GM23248 (cell line): ENCODE data around the gene ZNF749. TPM values are rescaled to one million over a fixed set of nuclear protein-coding genes. Genes with fewer than 3 reads are reported as not detected.

Experiments
- DNase-seq: peaks from one replicate; pipeline ENCODE4 v3.0.0-alpha.2; 2015
- H2AFZ ChIP-seq: fragments of 200-600 bp; sonication (generic); 2 replicates; pipeline ENCODE4 v1.6.1; 2016; ENCODE audit warnings: antibody characterized with exemption
- H3F3A ChIP-seq: fragments of 200-600 bp; sonication (generic); 2 replicates; pipeline ENCODE4 v1.6.1; 2016; ENCODE audit warnings: mild to moderate bottlenecking, antibody characterized with exemption, mixed run types; ENCODE audit not compliant: insufficient read depth
- H3K27ac ChIP-seq: fragments of 200-600 bp; sonication (generic); 2 replicates; pipeline ENCODE4 v1.5.1; 2016; ENCODE audit warnings: mild to moderate bottlenecking
- H3K27me3 ChIP-seq: fragments of 200-600 bp; sonication (generic); replicated peaks from 2 replicates; pipeline ENCODE4 v1.6.1; 2016; ENCODE audit warnings: mild to moderate bottlenecking; ENCODE audit not compliant: insufficient read depth
- H3K36me3 ChIP-seq: fragments of 200-600 bp; sonication (generic); 2 replicates; pipeline ENCODE4 v1.6.1; 2016; ENCODE audit warnings: low read depth, mild to moderate bottlenecking
- H3K4me1 ChIP-seq: fragments of 200-600 bp; sonication (generic); 2 replicates; pipeline ENCODE4 v1.6.1; 2016; ENCODE audit warnings: mild to moderate bottlenecking; ENCODE audit not compliant: insufficient read depth
- H3K4me2 ChIP-seq: fragments of 200-600 bp; sonication (generic); one replicate; pipeline ENCODE4 v1.6.1; 2016; ENCODE audit warnings: mild to moderate bottlenecking; ENCODE audit not compliant: unreplicated experiment
- H3K4me3 ChIP-seq: fragments of 200-600 bp; sonication (generic); 2 replicates; pipeline ENCODE4 v1.5.1; 2016; ENCODE audit warnings: mild to moderate bottlenecking
- H3K79me2 ChIP-seq: fragments of 200-600 bp; sonication (generic); 2 replicates; pipeline ENCODE4 v1.6.1; 2016; ENCODE audit warnings: mild to moderate bottlenecking; ENCODE audit not compliant: insufficient read depth
- H3K9ac ChIP-seq: fragments of 200-600 bp; sonication (generic); 2 replicates; pipeline ENCODE4 v1.6.1; 2016; ENCODE audit warnings: mild to moderate bottlenecking
- H3K9me2 ChIP-seq: fragments of 200-600 bp; sonication (generic); 2 replicates; pipeline ENCODE4 v1.6.1; 2016; ENCODE audit warnings: mixed run types, mild to moderate bottlenecking, moderate library complexity; ENCODE audit not compliant: insufficient read depth
- H3K9me3 ChIP-seq: fragments of 200-600 bp; sonication (generic); one replicate; pipeline ENCODE4 v1.6.1; 2017; ENCODE audit warnings: low read depth
- H4K20me1 ChIP-seq: fragments of 200-600 bp; sonication (generic); 2 replicates; pipeline ENCODE4 v1.6.0; 2016; ENCODE audit not compliant: insufficient read depth
- EZH2 ChIP-seq: fragments of 200-600 bp; sonication (generic); IDR thresholded peaks from 2 replicates; pipeline ENCODE4 v1.6.1; 2018; ENCODE audit warnings: antibody characterized with exemption, mild to moderate bottlenecking; ENCODE audit not compliant: insufficient read depth, poor library complexity, severe bottlenecking
- EZH2phosphoT487 ChIP-seq: fragments of 200-600 bp; sonication (generic); IDR thresholded peaks from 2 replicates; pipeline ENCODE4 v1.6.1; 2018; ENCODE audit warnings: antibody characterized with exemption, moderate library complexity, mild to moderate bottlenecking, low read depth; ENCODE audit not compliant: insufficient read depth
- WGBS, 2 experiments: methylation state at CpG; one replicate each; pipeline ENCODE4 v1.1.6; 2015 to 2017; ENCODE audit warnings: low lambda C conversion rate in 2 of 2, low coverage in 1 of 2; ENCODE audit errors: missing lambda C conversion rate in 2 of 2; 5-methylcytosine and 5-hydroxymethylcytosine counted together
- in situ Hi-C: fragments of 300-500 bp; cut with MboI; formaldehyde crosslinking; loops from 2 replicates; pipeline ENCODE4 v1.15.0; 2020
- polyA plus RNA-seq: library from polyadenylated mRNA; unstranded; fragments of >200 nt; fragmentation: Nextera tagmentation; extraction: Ambion mirVana; gene quantifications from 2 replicates; pipeline ENCODE4 v1.2.1, GENCODE V29; 2016
- total RNA-seq: library from RNA; depleted of rRNA; stranded (reverse); fragments of >200 nt; shearing (Covaris generic); gene quantifications from 2 replicates; pipeline ENCODE4 v1.2.3, GENCODE V29; 2014; rRNA removed

The ZNF749 gene
- 2.4 and 3.6 TPM in 2 replicates for total RNA-seq
- polyA plus RNA-seq = 15.8 and 17.5 TPM in 2 replicates

DNA sequence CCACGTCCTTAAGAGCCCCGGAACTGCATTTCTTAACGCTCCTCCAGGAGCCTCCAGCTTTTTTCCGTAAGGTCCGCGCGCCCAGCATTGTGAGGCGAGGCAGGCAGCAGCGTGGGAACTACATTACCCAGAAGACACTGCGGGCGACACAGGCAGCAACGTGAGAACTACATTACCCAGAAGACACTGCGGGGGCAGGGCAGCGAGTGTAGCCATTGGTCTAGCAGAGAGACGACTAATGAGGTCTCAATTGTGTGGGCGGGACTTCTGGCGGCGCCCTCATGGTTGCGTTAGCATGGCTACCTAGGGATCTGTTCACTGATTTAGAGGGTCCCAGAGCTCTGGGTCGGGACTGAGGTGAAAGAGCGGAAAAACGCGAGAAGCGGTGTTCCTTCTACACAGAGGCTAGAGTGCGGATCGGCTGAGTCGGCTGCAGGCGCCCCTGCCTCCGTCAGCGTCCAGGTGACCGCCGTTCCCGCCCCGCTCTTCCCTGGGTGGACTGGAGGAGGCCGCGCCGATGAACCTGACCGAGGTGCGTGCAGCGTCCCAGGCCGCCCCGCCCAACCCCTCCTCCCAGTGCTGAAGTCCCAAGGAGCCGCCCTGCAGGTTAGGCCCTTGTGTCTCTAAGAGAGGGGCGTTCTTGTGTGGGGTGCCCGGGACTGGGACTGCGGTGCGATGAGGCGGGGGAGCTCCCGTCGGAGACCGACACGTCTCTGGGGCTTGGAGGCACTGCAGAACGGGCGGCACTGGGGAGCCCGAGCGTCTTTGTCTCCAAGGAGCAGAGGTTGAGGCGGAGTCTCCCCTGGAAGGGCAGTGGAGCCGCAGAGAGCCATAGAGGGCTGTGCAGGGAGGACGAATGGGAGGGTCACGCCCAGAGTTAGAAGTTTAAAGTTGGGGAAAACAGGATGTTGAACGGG, at the start of gene ZNF749:
Gene ZNF749 (plus strand): TSS at position 264 of the 917 bp plus-strand sequence. CDS start 254 bp downstream, at position 518.
- TF ChIP-seq EZH2 (no peak), EZH2phosphoT487 (no peak)
- Histone ChIP-seq H3K4me3 (peak within 1 kb of the TSS; percentile 81), H3K4me2 (peak within 1 kb of the TSS; percentile 98), H3K36me3 (no peaks in the 10 kb centered on the region), H2AFZ (peak within 1 kb of the TSS; percentile 97), H3K9ac (peak within 1 kb of the TSS; percentile 80), H3K27ac (peak within 1 kb of the TSS; percentile 59), H3K27me3 (no peaks in the 10 kb centered on the region), H4K20me1 (no peaks in the 10 kb centered on the region), H3K9me2 (no peaks in the 10 kb centered on the region), H3K4me1 (peaks cover 25% of the 10 kb centered on the region), H3F3A (peaks cover 4% of the 10 kb centered on the region; the same call in 1 of the 2 replicates), H3K79me2 (peaks cover 50% of the 10 kb centered on the region), H3K9me3 (no peaks in the 10 kb centered on the region)
- in situ Hi-C loops = no loop called here
- DNase-seq = peak; percentile 99
- WGBS, 2 experiments = 1 to 2% methylated on average over 42 to 61 of the region's 61 CpGs

DNA sequence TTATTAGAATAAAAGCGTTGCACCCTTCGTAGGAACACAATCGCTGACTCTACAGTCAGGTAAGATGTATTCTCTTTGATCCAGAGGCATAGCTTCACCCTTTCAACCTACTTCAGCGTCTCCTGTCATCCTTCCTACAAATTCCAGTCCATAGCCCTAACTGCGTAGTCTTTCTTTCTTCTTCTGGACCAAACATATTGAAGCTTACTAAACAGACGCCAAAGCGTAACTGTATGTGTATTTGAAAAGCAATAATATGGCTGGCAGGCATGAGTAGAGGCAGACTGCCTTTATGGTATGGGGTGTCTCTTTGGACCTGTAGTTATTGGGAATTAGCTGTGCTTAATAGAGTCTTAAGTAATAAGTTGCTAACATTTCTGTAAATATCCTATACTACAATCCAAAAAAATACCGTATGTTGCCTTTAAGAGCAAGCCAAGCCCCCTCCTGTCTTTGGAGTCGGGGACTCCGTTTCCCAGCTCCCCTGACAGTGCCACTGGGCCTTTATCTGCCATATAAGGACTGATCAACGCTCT, 45.9 kb upstream of the ZNF749 start:
- no peak for DNase-seq
- Histone ChIP-seq H3K9me2 (no peaks in the 10 kb centered on the region), H2AFZ (peak overlapping the region; percentile 100), H3K9me3 (no peaks in the 10 kb centered on the region), H3K4me2 (peak overlapping the region; percentile 71), H3K4me1 (peaks cover 16% of the 10 kb centered on the region), H3K36me3 (no peaks in the 10 kb centered on the region), H3K9ac (peak overlapping the region; percentile 97), H3K4me3 (peak overlapping the region; percentile 91), H4K20me1 (no peaks in the 10 kb centered on the region), H3K27ac (peak overlapping the region; percentile 91), H3K27me3 (no peaks in the 10 kb centered on the region), H3K79me2 (peaks cover 51% of the 10 kb centered on the region), H3F3A (no peaks in the 10 kb centered on the region)
- in situ Hi-C loops = no loop called here
- TF ChIP-seq EZH2 = no peak
- no peak for TF ChIP-seq EZH2phosphoT487
- 48 to 52% methylated on average over 11 of the region's 11 CpGs for WGBS, 2 experiments

DNA sequence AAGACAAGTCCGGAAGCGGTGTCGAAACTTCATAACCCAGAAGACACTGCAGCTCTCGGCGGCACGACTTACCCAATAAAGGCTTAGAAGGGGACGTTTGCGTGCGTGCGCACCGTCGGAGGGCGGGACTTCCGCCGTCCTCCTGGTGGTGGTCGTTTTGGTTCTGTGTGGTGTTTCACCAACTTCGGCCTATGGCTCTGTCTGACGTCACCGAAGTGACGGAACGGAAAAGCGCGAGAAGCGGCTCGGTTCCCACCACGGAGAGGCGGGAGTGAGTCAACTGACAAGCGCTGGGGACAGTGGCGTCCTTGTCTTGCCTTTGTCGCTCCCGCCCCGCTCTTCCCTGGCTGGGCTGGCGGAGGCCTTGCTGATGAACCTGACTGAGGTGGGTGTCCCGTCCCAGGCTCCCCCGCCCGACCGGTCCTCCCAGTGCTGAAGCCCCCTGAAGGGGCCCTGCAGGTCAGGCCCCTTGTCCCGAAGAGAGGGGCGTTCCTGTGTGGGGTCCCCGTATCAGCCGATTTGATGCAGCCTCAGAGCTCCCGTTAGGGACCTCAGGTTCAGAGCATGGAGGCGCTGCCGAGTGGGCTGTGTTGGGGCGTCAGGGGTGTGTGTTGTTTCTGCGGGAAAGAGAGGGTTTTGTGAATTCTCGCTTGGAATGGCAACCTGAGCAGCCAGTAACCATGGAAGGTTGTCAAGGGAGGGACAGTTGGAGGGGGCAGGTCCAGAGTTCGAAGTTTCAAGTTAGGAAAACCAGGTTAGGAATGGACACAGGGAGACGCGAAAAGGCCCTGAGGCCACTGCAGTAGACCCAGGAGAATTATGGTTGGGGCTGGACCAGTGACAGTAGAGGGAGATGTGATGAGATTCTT, 45.2 kb upstream of the ZNF749 start, which contains the start of gene ZNF548:
Gene ZNF548 (plus strand): TSS at position 125 of the 869 bp plus-strand sequence. CDS start 246 bp downstream, at position 371.
- no peaks in the 10 kb centered on the region for H3K36me3 ChIP-seq
- peaks cover 58% of the 10 kb centered on the region for H3K79me2 ChIP-seq
- 1 to 2% methylated on average over 46 to 50 of the region's 50 CpGs for whole genome bisulfite sequencing, 2 experiments
- peak within 1 kb of the TSS; percentile 100 for H2AFZ ChIP-seq
- peak; percentile 99 for DNase-seq
- H3K27me3 ChIP-seq = no peaks in the 10 kb centered on the region
- H4K20me1 ChIP-seq = no peaks in the 10 kb centered on the region
- peak within 1 kb of the TSS; percentile 91 for H3K27ac ChIP-seq
- in situ Hi-C loops = no loop called here
- no peak for TF ChIP-seq EZH2
- no peak for TF ChIP-seq EZH2phosphoT487
- no peaks in the 10 kb centered on the region for H3K9me2 ChIP-seq
- peaks cover 16% of the 10 kb centered on the region for H3K4me1 ChIP-seq
- peak within 1 kb of the TSS; percentile 97 for H3K9ac ChIP-seq
- peak within 1 kb of the TSS; percentile 97 for H3K4me2 ChIP-seq
- H3K9me3 ChIP-seq = no peaks in the 10 kb centered on the region
- H3F3A ChIP-seq = no peaks in the 10 kb centered on the region
- H3K4me3 ChIP-seq = peak within 1 kb of the TSS; percentile 91

DNA sequence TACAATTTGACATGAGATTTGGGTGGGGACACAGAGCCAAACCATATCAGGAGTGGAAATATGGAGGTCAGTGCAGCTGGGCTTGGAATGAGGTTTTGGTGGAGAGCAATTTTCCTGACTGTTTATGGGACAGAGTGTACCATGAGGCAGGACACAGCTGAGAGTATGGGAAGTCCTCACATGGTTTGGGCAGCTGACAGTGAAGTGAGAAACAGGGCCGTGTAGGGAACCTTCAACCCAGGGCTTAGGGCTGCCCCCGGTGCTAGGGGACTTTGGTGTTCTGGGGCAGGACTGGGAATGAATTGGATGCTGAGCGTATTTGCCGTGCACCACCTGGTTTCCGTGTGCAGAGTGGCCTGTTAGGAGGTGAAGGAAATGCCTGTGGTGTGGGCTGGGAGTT, 39.4 kb upstream of the ZNF749 start:
- TF ChIP-seq EZH2phosphoT487 (no peak), EZH2 (no peak)
- peaks cover 83% of the 10 kb centered on the region for H3K79me2 ChIP-seq

More for the DNA sequence above, 39.4 kb upstream of the ZNF749 start:
- Histone ChIP-seq H3K4me3 (no peak overlapping the region), H3K4me2 (no peak overlapping the region), H3K9me3 (no peaks in the 10 kb centered on the region), H3K36me3 (peaks cover 9% of the 10 kb centered on the region; the same call in 1 of the 2 replicates), H4K20me1 (no peaks in the 10 kb centered on the region), H3K9me2 (no peaks in the 10 kb centered on the region), H3K27me3 (no peaks in the 10 kb centered on the region), H3F3A (no peaks in the 10 kb centered on the region), H3K4me1 (peaks cover 8% of the 10 kb centered on the region), H3K9ac (no peak overlapping the region), H2AFZ (no peak overlapping the region), H3K27ac (no peak overlapping the region)
- in situ Hi-C loops = no loop called here
- no peak for DNase-seq
- 75 to 83% methylated on average over 5 of the region's 5 CpGs for WGBS, 2 experiments
